DOHH2 (cell line): ENCODE data around the gene SGPL1.

Source experiments
- EZH2phosphoT487 ChIP-seq: fragments of 200-600 bp; sonication (generic); IDR thresholded peaks from 2 replicates; pipeline ENCODE4 v1.6.1; 2017; ENCODE audit warnings: borderline replicate concordance, mild to moderate bottlenecking, antibody characterized with exemption, low read length, moderate library complexity, mixed read lengths
- TF ChIP-seq, protein P1 (sequence below): fragments of 200-600 bp; sonication (generic); IDR thresholded peaks from one replicate; pipeline ENCODE4 v1.5.1; 2014; ENCODE audit warnings: antibody characterized with exemption, mild to moderate bottlenecking, low read depth, low read length; ENCODE audit not compliant: poor library complexity, severe bottlenecking

DNA sequence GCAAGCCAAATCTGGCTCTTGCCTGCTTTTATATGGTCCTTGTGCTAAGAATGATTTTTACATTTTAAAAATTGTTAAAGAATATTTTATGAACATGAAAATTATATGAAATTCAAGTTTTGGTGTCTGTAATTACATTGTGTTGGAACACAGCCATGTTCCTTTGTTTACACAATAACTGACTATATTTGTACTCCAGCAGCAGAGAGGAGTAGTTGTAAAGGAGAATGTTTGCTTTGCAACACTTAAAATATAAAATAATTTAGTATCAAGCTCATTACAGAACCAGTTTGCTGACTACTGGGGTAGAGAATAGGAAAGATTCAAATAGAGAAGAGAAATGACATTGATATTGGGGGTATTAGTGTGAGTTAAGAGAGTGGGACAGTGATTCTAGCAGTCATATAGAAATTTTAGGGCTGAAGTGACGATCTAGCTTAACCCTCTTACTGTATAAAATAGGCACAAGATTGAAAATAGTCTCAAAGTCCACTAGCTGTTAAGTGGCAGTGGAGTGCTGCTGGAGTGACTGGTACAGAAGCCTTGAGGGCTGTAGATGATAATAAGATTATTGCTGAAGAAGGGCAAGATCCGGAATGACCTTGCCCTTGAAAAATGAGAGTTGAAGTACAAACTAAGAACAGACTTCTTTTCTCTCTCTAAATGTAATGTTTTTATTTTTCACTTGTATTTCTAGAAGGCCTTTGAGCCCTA is 28.2 kb downstream of the SGPL1 start:
- TF ChIP-seq, protein P1, sequence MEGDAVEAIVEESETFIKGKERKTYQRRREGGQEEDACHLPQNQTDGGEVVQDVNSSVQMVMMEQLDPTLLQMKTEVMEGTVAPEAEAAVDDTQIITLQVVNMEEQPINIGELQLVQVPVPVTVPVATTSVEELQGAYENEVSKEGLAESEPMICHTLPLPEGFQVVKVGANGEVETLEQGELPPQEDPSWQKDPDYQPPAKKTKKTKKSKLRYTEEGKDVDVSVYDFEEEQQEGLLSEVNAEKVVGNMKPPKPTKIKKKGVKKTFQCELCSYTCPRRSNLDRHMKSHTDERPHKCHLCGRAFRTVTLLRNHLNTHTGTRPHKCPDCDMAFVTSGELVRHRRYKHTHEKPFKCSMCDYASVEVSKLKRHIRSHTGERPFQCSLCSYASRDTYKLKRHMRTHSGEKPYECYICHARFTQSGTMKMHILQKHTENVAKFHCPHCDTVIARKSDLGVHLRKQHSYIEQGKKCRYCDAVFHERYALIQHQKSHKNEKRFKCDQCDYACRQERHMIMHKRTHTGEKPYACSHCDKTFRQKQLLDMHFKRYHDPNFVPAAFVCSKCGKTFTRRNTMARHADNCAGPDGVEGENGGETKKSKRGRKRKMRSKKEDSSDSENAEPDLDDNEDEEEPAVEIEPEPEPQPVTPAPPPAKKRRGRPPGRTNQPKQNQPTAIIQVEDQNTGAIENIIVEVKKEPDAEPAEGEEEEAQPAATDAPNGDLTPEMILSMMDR, result no peak
- TF ChIP-seq EZH2phosphoT487, result no peak
